Caco-2 (cell line): Measurements from ENCODE around the gene ATP9B. TPM values are rescaled to one million over a fixed set of nuclear protein-coding genes. Genes with fewer than 3 reads are reported as not detected.

Experiments used
- BruUV-seq: library from RNA; stranded (reverse); fragments of 400-500 nt; replicated peaks from 2 replicates; lab custom pipeline; 2021; lab: Mats Ljungman, UMichigan
- CTCF ChIA-PET: fragments of 300-600 bp; sonication (Branson Sonifier 250); formaldehyde crosslinking; loops from one replicate; lab custom pipeline; 2022; ENCODE audit warnings: antibody characterized with exemption; lab: Charles Lee
- POLR2A ChIA-PET: fragments of 300-600 bp; sonication (Branson Sonifier 250); formaldehyde crosslinking; loops from one replicate; lab custom pipeline; 2022; ENCODE audit warnings: antibody characterized with exemption; lab: Charles Lee
- DNase-seq, 2 experiments: peaks; one replicate each; pipeline versions ENCODE4 v3.0.0 to v3.0.0-alpha.2; 2020 to 2022
- H3K27me3 ChIP-seq: replicated peaks from 2 replicates; pipeline ENCODE4 v1.6.0; 2011; ENCODE audit warnings: low read length; ENCODE audit not compliant: control insufficient read depth, insufficient read depth
- H3K36me3 ChIP-seq: 2 replicates; pipeline ENCODE4 v1.5.1; 2011; ENCODE audit warnings: low read length; ENCODE audit not compliant: control insufficient read depth, insufficient read depth
- H3K4me1 ChIP-seq: fragments of 250-450 bp; sonication (Bioruptor Pico); 2 replicates; pipeline ENCODE4 v1.5.1; 2020; ENCODE audit warnings: mild to moderate bottlenecking
- H3K4me3 ChIP-seq: 2 replicates; pipeline ENCODE4 v1.5.1; 2011; ENCODE audit warnings: low read depth, mild to moderate bottlenecking, control low read depth, low read length
- H3K9me3 ChIP-seq: fragments of 250-450 bp; sonication (Bioruptor Pico); 2 replicates; pipeline ENCODE4 v1.5.1; 2020; ENCODE audit warnings: mild to moderate bottlenecking, moderate library complexity
- H3K27ac Mint-ChIP-seq: one replicate; pipeline ENCODE4 v1.8.0; 2022; ENCODE audit warnings: mixed read lengths; ENCODE audit not compliant: unreplicated experiment
- H3K27me3 Mint-ChIP-seq: one replicate; pipeline ENCODE4 v1.8.0; 2022; ENCODE audit warnings: mixed read lengths; ENCODE audit not compliant: insufficient read depth, unreplicated experiment
- H3K36me3 Mint-ChIP-seq: one replicate; pipeline ENCODE4 v1.8.0; 2022; ENCODE audit warnings: mild to moderate bottlenecking, mixed read lengths; ENCODE audit not compliant: insufficient read depth, unreplicated experiment
- H3K4me1 Mint-ChIP-seq: one replicate; pipeline ENCODE4 v1.8.0; 2022; ENCODE audit warnings: low read depth, mixed read lengths; ENCODE audit not compliant: unreplicated experiment
- H3K4me3 Mint-ChIP-seq: one replicate; pipeline ENCODE4 v1.8.0; 2022; ENCODE audit warnings: mild to moderate bottlenecking, moderate library complexity, mixed read lengths; ENCODE audit not compliant: unreplicated experiment
- H3K9me3 Mint-ChIP-seq: one replicate; pipeline ENCODE4 v1.8.0; 2022; ENCODE audit warnings: mixed read lengths; ENCODE audit not compliant: unreplicated experiment
- intact Hi-C: fragments of 100-400 bp; cut with micrococcal nuclease; formaldehyde crosslinking; loops from one replicate; pipeline ENCODE4 v1.10.0; 2022; ENCODE audit not compliant: unreplicated experiment
- total RNA-seq: library from RNA; stranded (reverse); gene quantifications from 2 replicates; pipeline ENCODE4 v1.2.3, GENCODE V29; 2022
- TF ChIP-seq, protein P1 (sequence below), 2 experiments: fragments of 200-600 bp in 1 of 2; IDR thresholded peaks; 1 replicate in 1 of 2; 2 replicates in 1 of 2; pipeline versions ENCODE4 v1.5.1 to v1.8.0; 2011 to 2022; ENCODE audit warnings: antibody characterized with exemption in 1 of 2, control low read depth in 1 of 2, inconsistent platforms in 1 of 2, low read depth in 1 of 2, low read length in 1 of 2, mild to moderate bottlenecking in 1 of 2, moderate library complexity in 1 of 2; ENCODE audit not compliant: insufficient read depth in 1 of 2, severe bottlenecking in 1 of 2, unreplicated experiment in 1 of 2

The ATP9B gene
- total RNA-seq, 1 experiment from 2014 or later = 15.8 TPM

DNA sequence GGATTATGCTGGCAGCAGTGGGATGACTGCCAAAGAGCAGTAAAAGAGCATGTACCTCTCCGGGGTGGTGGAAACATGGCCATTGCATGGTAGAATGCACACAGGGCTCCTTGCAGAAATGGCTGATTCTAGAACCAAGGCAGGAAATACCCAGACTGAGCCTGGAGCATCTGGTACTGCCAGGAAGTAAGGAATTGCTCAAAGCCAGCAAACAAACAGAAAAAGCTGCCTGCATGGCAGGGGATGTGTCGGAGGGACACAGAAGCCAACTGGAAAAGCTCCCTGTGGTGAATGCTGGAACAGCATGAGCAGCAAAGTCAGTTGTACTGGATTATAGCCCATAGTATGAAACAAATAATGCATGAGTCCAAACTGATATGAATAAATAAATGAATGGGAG, 248.5 kb downstream of the ATP9B start:
- POLR2A ChIA-PET = no interaction called here
- CTCF ChIA-PET = interaction anchor here (0.6 kb wide), 1 partner anchor 27 kb away, joined by 3 read pairs; no protein-coding TSS in a partner anchor
- H3K9me3 ChIP-seq = no peaks in the 10 kb centered on the region
- intact Hi-C loops = no loop called here
- no peaks in the 10 kb centered on the region for H3K27me3 ChIP-seq
- no peaks in the 10 kb centered on the region for H3K4me1 ChIP-seq
- no peaks in the 10 kb centered on the region for H3K36me3 ChIP-seq
- Mint-ChIP-seq H3K9me3 (peaks cover 9% of the 10 kb centered on the region), H3K4me3 (no peak overlapping the region), H3K27me3 (no peaks in the 10 kb centered on the region), H3K27ac (no peak overlapping the region), H3K4me1 (no peaks in the 10 kb centered on the region), H3K36me3 (peaks cover 7% of the 10 kb centered on the region)
- H3K4me3 ChIP-seq = no peak overlapping the region
- DNase-seq = no peak
- TF ChIP-seq, protein P1, sequence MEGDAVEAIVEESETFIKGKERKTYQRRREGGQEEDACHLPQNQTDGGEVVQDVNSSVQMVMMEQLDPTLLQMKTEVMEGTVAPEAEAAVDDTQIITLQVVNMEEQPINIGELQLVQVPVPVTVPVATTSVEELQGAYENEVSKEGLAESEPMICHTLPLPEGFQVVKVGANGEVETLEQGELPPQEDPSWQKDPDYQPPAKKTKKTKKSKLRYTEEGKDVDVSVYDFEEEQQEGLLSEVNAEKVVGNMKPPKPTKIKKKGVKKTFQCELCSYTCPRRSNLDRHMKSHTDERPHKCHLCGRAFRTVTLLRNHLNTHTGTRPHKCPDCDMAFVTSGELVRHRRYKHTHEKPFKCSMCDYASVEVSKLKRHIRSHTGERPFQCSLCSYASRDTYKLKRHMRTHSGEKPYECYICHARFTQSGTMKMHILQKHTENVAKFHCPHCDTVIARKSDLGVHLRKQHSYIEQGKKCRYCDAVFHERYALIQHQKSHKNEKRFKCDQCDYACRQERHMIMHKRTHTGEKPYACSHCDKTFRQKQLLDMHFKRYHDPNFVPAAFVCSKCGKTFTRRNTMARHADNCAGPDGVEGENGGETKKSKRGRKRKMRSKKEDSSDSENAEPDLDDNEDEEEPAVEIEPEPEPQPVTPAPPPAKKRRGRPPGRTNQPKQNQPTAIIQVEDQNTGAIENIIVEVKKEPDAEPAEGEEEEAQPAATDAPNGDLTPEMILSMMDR (IDR thresholded peaks at IDR 0.05; ENCODE audit: insufficient read depth in 1 of 2, low read depth in 1 of 2, low read length in 1 of 2, severe bottlenecking in 1 of 2, unreplicated experiment in 1 of 2) = no peak
- BruUV-seq = no TSS peak

DNA sequence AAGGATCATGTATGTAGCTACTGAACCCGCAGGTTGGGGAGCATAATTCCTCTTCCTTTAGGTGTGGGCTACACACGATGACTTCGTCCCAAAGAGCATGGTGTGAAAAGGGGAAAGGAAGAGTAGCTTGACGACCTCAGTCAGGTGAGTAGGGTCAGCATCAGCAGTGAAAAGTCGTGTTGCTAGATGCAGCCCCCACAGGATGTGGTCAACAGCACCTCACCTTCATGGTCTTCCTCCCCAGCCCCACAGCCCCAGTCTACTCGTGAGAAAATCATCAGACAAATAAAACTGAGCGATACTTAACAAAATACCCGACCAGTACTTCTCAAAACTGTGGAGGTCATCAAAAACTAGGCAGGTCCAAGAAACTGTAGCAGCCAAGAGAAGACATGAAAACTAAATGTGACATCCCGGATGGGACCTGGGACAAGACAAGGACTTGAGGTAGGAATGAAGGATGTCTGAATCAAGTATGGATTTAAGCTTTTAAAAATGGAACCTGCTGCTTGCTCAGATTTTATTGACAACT, 249.0 kb downstream of the ATP9B start:
- H3K36me3 Mint-ChIP-seq = peaks cover 7% of the 10 kb centered on the region
- H3K27me3 Mint-ChIP-seq = no peaks in the 10 kb centered on the region
- H3K4me3 ChIP-seq = no peak overlapping the region
- no peaks in the 10 kb centered on the region for H3K9me3 ChIP-seq
- CTCF ChIA-PET = interaction anchor here (0.6 kb wide), 1 partner anchor 27 kb away, joined by 3 read pairs; no protein-coding TSS in a partner anchor
- no peaks in the 10 kb centered on the region for H3K27me3 ChIP-seq
- no peak for DNase-seq
- no peaks in the 10 kb centered on the region for H3K4me1 ChIP-seq
- no peak overlapping the region for H3K4me3 Mint-ChIP-seq
- no peak overlapping the region for H3K27ac Mint-ChIP-seq
- intact Hi-C loops = no loop called here
- no peaks in the 10 kb centered on the region for H3K4me1 Mint-ChIP-seq
- no TSS peak for BruUV-seq
- TF ChIP-seq, protein P1 (IDR thresholded peaks at IDR 0.05; ENCODE audit: insufficient read depth in 1 of 2, low read depth in 1 of 2, low read length in 1 of 2, severe bottlenecking in 1 of 2, unreplicated experiment in 1 of 2) = no peak
- peaks cover 9% of the 10 kb centered on the region for H3K9me3 Mint-ChIP-seq
- POLR2A ChIA-PET = no interaction called here
- no peaks in the 10 kb centered on the region for H3K36me3 ChIP-seq

DNA sequence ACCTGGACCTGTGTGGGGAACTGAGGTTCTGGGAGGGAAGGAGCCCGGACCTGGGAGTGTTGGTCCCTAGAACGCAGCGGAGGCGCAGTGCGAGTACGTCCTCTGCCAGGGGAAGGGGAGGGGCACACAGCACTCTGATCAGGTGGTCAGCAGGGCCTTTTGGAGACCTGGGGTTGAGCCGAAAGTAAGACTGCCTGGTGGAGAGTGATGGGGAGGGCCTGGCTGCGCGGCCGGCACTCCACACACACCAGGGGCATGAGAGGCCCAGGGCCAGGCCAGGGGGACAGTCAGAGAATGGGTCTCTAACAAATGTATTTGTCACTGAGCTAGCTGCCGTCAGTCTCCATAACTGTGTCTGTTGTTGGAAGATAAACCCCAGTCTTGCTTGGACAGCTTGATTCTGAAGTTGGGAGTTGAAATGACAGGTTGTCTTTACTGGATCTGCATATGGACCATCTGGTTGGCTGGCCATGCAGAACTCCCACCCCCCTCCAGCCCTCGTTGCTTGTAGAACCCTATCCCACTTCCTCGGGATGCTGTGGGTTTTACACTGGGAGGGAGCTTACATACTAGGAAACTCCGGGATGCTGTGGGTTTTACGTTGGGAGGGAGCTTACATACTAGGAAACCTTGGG, 251.1 kb downstream of the ATP9B start:
- ChIA-PET CTCF (no interaction called here), POLR2A (no interaction called here)
- BruUV-seq = no TSS peak

More for the DNA sequence above, 251.1 kb downstream of the ATP9B start:
- H3K27me3 ChIP-seq = no peaks in the 10 kb centered on the region
- TF ChIP-seq, protein P1 (IDR thresholded peaks at IDR 0.05; ENCODE audit: insufficient read depth in 1 of 2, low read depth in 1 of 2, low read length in 1 of 2, severe bottlenecking in 1 of 2, unreplicated experiment in 1 of 2) = no peak
- no peak for DNase-seq
- H3K27me3 Mint-ChIP-seq = no peaks in the 10 kb centered on the region
- peaks cover 9% of the 10 kb centered on the region for H3K9me3 Mint-ChIP-seq
- no peaks in the 10 kb centered on the region for H3K4me1 ChIP-seq
- intact Hi-C loops = no loop called here
- peaks cover 7% of the 10 kb centered on the region for H3K36me3 Mint-ChIP-seq
- no peak overlapping the region for H3K4me3 Mint-ChIP-seq
- H3K27ac Mint-ChIP-seq = no peak overlapping the region
- no peaks in the 10 kb centered on the region for H3K9me3 ChIP-seq
- H3K4me3 ChIP-seq = no peak overlapping the region
- H3K36me3 ChIP-seq = no peaks in the 10 kb centered on the region
- no peaks in the 10 kb centered on the region for H3K4me1 Mint-ChIP-seq
